Coronary artery (tissue), 2 donors: ENCODE data around the gene PDCD4.

Source experiments
- DNase-seq: peaks from one replicate; pipeline ENCODE4 v3.0.0-alpha.2; 2017; ENCODE audit warnings: low spot score
- H3K27ac ChIP-seq, 2 donors: fragments of 200-600 bp; sonication (generic); one replicate each; pipeline ENCODE4 v1.5.1; 2016 to 2019
- H3K4me3 ChIP-seq: fragments of 200-600 bp; sonication (generic); 2 replicates; pipeline ENCODE4 v1.5.1; 2016; ENCODE audit warnings: mild to moderate bottlenecking, moderate library complexity
- TF ChIP-seq, protein P1 (sequence below): fragments of 200-600 bp; sonication (generic); IDR thresholded peaks from one replicate; pipeline ENCODE4 v1.5.1; 2019; ENCODE audit warnings: antibody characterized with exemption

The PDCD4 gene

DNA sequence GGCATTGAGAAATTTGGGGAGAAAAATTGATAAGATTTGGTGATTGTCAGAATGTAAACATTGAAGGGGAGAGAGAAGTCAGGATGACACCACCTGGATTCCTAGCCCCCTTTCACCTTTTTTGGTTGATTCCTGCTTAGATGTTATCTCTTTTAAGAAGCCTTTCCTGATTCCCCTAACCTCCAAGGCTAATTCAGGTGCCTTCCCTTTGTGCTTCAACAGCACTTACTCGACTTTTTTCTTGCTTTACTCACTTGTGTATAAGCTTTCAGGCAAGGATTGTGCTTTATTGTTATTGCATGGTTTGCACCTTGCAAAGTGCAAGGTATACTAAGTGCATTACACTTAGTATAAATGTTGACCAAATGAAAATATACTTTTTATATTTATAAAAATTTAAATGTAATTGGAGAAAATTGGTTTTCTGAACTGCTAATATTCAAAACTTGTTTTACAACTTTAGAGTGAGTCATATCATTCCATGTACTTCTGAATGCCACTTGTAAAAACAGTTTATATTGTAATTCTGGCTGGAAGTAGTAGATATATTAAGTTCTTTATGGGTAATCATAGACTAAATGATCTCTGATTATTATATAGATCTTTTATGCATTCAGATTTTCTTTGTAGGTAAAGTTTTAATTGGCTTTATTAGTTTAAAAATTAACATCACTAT is 60.9 kb downstream of the PDCD4 start:
- no peak overlapping the region for H3K4me3 ChIP-seq

DNA sequence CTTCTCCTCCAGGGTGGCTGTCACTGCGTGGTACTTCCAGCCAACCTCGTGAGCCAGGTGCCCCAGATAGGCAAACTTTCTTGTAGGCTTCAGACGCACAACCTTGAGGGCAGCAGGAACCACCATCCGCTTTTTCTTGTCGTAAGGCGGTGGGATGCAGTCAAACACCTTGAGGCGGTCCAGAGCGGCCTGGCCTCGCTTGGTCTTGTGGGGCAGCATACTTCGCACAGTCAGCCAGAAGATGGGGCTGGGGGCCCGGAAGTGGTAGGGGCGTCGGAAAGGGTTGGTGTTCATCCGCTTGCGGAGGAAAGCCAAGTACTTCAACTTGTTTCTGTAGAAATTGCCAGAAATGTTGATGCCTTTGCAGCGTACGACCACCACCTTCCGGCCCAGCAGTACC is 65.0 kb downstream of the PDCD4 start:
- H3K4me3 ChIP-seq: no peak overlapping the region
- TF ChIP-seq, protein P1, sequence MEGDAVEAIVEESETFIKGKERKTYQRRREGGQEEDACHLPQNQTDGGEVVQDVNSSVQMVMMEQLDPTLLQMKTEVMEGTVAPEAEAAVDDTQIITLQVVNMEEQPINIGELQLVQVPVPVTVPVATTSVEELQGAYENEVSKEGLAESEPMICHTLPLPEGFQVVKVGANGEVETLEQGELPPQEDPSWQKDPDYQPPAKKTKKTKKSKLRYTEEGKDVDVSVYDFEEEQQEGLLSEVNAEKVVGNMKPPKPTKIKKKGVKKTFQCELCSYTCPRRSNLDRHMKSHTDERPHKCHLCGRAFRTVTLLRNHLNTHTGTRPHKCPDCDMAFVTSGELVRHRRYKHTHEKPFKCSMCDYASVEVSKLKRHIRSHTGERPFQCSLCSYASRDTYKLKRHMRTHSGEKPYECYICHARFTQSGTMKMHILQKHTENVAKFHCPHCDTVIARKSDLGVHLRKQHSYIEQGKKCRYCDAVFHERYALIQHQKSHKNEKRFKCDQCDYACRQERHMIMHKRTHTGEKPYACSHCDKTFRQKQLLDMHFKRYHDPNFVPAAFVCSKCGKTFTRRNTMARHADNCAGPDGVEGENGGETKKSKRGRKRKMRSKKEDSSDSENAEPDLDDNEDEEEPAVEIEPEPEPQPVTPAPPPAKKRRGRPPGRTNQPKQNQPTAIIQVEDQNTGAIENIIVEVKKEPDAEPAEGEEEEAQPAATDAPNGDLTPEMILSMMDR: no peak
- no peak overlapping the region for H3K27ac ChIP-seq
- no peak for DNase-seq

More for the DNA sequence above, 60.9 kb downstream of the PDCD4 start:
- no peak overlapping the region for H3K27ac ChIP-seq
- TF ChIP-seq, protein P1: no peak
- no peak for DNase-seq

- H3K27ac ChIP-seq: no peak overlapping the region
- TF ChIP-seq, protein P1: no peak
- no peak overlapping the region for H3K4me3 ChIP-seq
- no peak for DNase-seq
These were observed 67.7 kb downstream of the PDCD4 start for GRCh38 chr10:110939419-110939818.

DNA sequence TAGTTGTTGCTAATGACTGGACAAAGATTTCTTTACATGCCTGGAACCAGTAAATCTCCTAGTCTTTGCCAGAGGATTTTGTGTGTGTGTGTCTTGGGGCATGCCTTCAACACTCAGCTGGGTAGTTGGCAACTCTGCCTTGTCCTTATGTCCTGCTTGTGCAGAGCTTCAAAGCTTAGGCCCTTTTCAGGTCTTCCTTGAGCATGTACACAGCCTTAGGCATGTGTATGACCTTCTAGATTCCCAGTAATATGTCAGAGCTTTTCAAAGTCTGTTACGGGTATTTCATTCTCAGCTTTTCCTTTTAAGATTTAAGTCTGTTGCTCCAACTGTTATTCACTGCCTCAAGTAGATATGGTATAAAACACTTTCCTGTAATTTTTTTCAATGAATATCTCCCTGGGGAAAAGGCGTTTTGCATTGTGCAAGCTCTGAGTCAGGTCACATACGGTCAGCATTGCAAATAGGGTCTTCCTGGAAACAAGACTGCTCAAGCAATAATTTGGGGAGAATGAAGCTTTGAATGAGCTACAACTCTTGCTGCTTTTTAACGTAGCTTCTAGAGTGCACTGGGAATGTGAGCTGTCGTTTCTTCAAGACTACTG is 73.2 kb downstream of the PDCD4 start:
- H3K27ac ChIP-seq: no peak overlapping the region
- no peak overlapping the region for H3K4me3 ChIP-seq
- no peak for DNase-seq
- TF ChIP-seq, protein P1: no peak

DNA sequence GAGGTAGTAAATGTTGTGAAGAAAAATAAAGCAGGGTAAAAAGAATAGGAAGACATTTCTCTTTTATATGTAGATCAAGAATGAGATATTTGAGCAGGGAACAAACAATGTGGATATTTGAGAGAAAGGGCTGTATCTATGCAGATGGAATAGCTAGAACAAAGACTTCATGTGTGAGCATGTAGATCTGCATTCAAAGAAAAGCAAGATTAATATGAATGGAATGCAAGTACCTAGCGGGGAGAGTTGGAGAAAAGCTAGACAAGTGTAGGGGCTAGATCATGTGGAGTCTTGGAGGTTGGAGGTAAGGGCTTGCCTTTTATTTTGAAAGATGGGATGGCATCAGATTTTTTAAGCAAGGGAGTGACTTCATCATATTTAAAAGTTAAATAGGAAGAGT is 74.8 kb downstream of the PDCD4 start:
- TF ChIP-seq, protein P1: no peak

DNA sequence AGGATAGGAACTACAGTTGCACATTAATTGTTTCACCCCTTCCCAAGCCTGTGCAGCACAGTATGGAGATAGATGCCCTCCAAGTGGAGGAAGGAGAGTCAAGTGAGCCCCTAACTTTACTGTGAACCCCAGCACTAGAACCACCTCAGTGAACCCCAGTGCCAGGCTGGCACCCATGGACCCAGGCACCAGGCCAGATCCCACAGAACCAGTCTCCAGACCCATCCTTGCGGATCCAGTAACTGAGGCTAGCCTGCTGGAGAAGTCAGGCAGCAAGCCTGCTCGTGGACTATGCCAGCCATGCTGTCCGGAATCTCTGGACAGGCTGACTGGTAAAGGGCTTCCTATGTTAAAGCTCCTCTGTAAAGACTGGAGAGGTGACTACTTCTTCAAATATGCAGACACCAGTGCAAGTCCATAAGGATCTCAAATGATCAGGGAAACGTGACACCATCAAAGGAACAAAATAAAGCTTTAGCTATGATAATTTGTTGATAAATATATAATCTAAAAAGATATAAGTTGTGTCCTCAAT is 75.4 kb downstream of the PDCD4 start:
- TF ChIP-seq, protein P1: no peak
- Histone ChIP-seq H3K4me3 (no peak overlapping the region), H3K27ac (no peak overlapping the region)
- DNase-seq: no peak

More for the DNA sequence above, 74.8 kb downstream of the PDCD4 start:
- H3K4me3 ChIP-seq: no peak overlapping the region
- no peak for DNase-seq
- no peak overlapping the region for H3K27ac ChIP-seq
